Neural progenitor cell (in vitro differentiated cells): ENCODE measurements around the gene VPS35L.

ENCODE experiments used
- CTCF ChIP-seq: fragments of 200-600 bp; sonication (generic); IDR thresholded peaks from 2 replicates; pipeline ENCODE4 v1.5.1; 2017; ENCODE audit warnings: antibody characterized with exemption, mild to moderate bottlenecking
- EZH2 ChIP-seq: fragments of 200-600 bp; sonication (generic); IDR thresholded peaks from 2 replicates; pipeline ENCODE4 v1.6.1; 2017; ENCODE audit warnings: antibody characterized with exemption, mild to moderate bottlenecking, moderate library complexity
- EZH2phosphoT487 ChIP-seq: fragments of 200-600 bp; sonication (generic); IDR thresholded peaks from 2 replicates; pipeline ENCODE4 v1.6.1; 2017; ENCODE audit warnings: antibody characterized with exemption

GRCh38 chr16:19737306-19738038 is 182.0 kb downstream of the VPS35L start:
- no peak for TF ChIP-seq CTCF
- TF ChIP-seq EZH2 = no peak
- no peak for TF ChIP-seq EZH2phosphoT487
